ENCODE data around the gene FHIT.

- TF ChIP-seq CTCF (IDR thresholded peaks at IDR 0.05) (no peak), POLR2A (IDR thresholded peaks at IDR 0.05) (no peak)
Observed at GRCh38 chr3:59791774-59792308, 1459.4 kb downstream of the FHIT start.
